ENCODE data around the gene FAM180A.

GRCh38 chr7:135753616-135754413 lies 5.2 kb upstream of the FAM180A start:
- no peak for TF ChIP-seq CTCF (IDR thresholded peaks at IDR 0.05; ENCODE audit: low read depth, low read length)
- no peak for TF ChIP-seq MAX (IDR thresholded peaks at IDR 0.05; ENCODE audit: low read depth, low read length)
- TF ChIP-seq POLR2A (IDR thresholded peaks at IDR 0.05; ENCODE audit: extremely low read depth, insufficient read length), result no peak
